SK-N-SH (cell line): ENCODE measurements around the gene SYCE1. TPM values are rescaled to one million over a fixed set of nuclear protein-coding genes. Genes with fewer than 3 reads are reported as not detected.

Experiments used
- CTCF ChIA-PET: fragments of 300-600, 350-600 bp; formaldehyde crosslinking; extraction: SDS; loops from one replicate; lab custom pipeline; 2021; lab: Yijun Ruan, JAX
- POLR2A ChIA-PET: fragments of 350-600 bp; sonication (Branson Sonifier 250); formaldehyde crosslinking; extraction: SDS; loops from one replicate; lab custom pipeline; 2020; ENCODE audit warnings: antibody characterized with exemption, inconsistent platforms; lab: Yijun Ruan, JAX
- DNase-seq: peaks from one replicate; pipeline ENCODE4 v3.0.0; 2012
- H2AFZ ChIP-seq: fragments of 200-600 bp; sonication (generic); 2 replicates; pipeline ENCODE4 v1.8.1; 2016; ENCODE audit warnings: antibody characterized with exemption, mild to moderate bottlenecking, low read depth
- H3F3A ChIP-seq: fragments of 200-600 bp; sonication (generic); replicated peaks from 2 replicates; pipeline ENCODE3; 2016; ENCODE audit warnings: antibody characterized with exemption, mild to moderate bottlenecking; ENCODE audit not compliant: insufficient read depth
- H3K27ac ChIP-seq, 2 experiments: fragments of 200-500 bp in 1 of 2; fragments of 200-600 bp in 1 of 2; sonication (Bioruptor generic) in 1 of 2; sonication (generic), shearing (Covaris generic) in 1 of 2; 2 replicates each; pipeline versions ENCODE4 v1.5.1 to v1.6.1; 2014 to 2016; ENCODE audit warnings: low read depth in 2 of 2, inconsistent platforms in 1 of 2, low read length in 1 of 2, mild to moderate bottlenecking in 1 of 2, mixed read lengths in 1 of 2
- H3K27me3 ChIP-seq: fragments of 200-600 bp; sonication (generic), shearing (Covaris generic); 2 replicates; pipeline ENCODE4 v1.6.1; 2016; ENCODE audit warnings: mixed run types; ENCODE audit not compliant: insufficient read depth
- H3K36me3 ChIP-seq, 2 experiments: fragments of 200-500 bp in 1 of 2; fragments of 200-600 bp in 1 of 2; sonication (Bioruptor generic) in 1 of 2; sonication (generic) in 1 of 2; replicated peaks in 1 of 2; 2 replicates each; pipeline versions ENCODE3 to v1.5.1; 2014 to 2016; ENCODE audit warnings: low read length in 1 of 2, mild to moderate bottlenecking in 1 of 2; ENCODE audit not compliant: insufficient read depth in 2 of 2, control insufficient read depth in 1 of 2
- H3K4me1 ChIP-seq, 2 experiments: fragments of 200-500 bp in 1 of 2; fragments of 200-600 bp in 1 of 2; sonication (Bioruptor generic) in 1 of 2; sonication (generic), shearing (Covaris generic) in 1 of 2; 2 replicates each; pipeline versions ENCODE4 v1.5.1 to v1.6.1; 2014 to 2016; ENCODE audit warnings: low read depth in 1 of 2, low read length in 1 of 2, mixed run types in 1 of 2; ENCODE audit not compliant: insufficient read depth in 2 of 2, control insufficient read depth in 1 of 2
- H3K4me2 ChIP-seq: fragments of 200-600 bp; sonication (generic), shearing (Covaris generic); 2 replicates; pipeline ENCODE4 v1.6.1; 2017; ENCODE audit warnings: mixed run types
- H3K4me3 ChIP-seq, 2 experiments: fragments of 200-500 bp in 1 of 2; fragments of 200-600 bp in 1 of 2; sonication (Bioruptor generic) in 1 of 2; sonication (generic), shearing (Covaris generic) in 1 of 2; 2 replicates each; pipeline versions ENCODE4 v1.5.1 to v1.8.1; 2014 to 2016; ENCODE audit warnings: low read depth in 2 of 2, inconsistent platforms in 1 of 2, low read length in 1 of 2, mild to moderate bottlenecking in 1 of 2, mixed read lengths in 1 of 2, moderate library complexity in 1 of 2
- H3K79me2 ChIP-seq: fragments of 200-600 bp; sonication (generic); 2 replicates; pipeline ENCODE4 v1.8.1; 2017; ENCODE audit warnings: mild to moderate bottlenecking; ENCODE audit not compliant: insufficient read depth
- H3K9ac ChIP-seq: fragments of 200-600 bp; sonication (generic); 2 replicates; pipeline ENCODE4 v1.6.1; 2017; ENCODE audit warnings: mixed run types
- H3K9me2 ChIP-seq: fragments of 200-600 bp; sonication (generic); 2 replicates; pipeline ENCODE4 v1.6.1; 2017; ENCODE audit warnings: mixed run types
- H3K9me3 ChIP-seq: fragments of 200-600 bp; sonication (generic); 2 replicates; pipeline ENCODE4 v1.6.1; 2017; ENCODE audit warnings: mixed run types, mild to moderate bottlenecking, moderate library complexity
- H4K20me1 ChIP-seq: fragments of 200-600 bp; sonication (generic); 2 replicates; pipeline ENCODE4 v1.6.1; 2017; ENCODE audit warnings: mild to moderate bottlenecking, mixed run types; ENCODE audit not compliant: insufficient read depth
- CHD2 ChIP-seq: fragments of 150-350 bp; IDR thresholded peaks from 2 replicates; pipeline ENCODE4 v1.6.1; 2018; ENCODE audit warnings: low read length; ENCODE audit not compliant: partially characterized antibody
- CTCF ChIP-seq: fragments of 200-600 bp; sonication (generic); IDR thresholded peaks from 2 replicates; pipeline ENCODE4 v1.6.1; 2017; ENCODE audit warnings: antibody characterized with exemption, mild to moderate bottlenecking, moderate library complexity
- ELF1 ChIP-seq: IDR thresholded peaks from 2 replicates; pipeline ENCODE4 v1.4.0; 2012
- EP300 ChIP-seq, 2 experiments: IDR thresholded peaks; 2 replicates each; pipeline versions ENCODE4 v1.4.0 to v1.6.1; 2012; ENCODE audit warnings: borderline replicate concordance in 1 of 2, low read depth in 1 of 2, low read length in 1 of 2
- FOSL2 ChIP-seq: IDR thresholded peaks from 2 replicates; pipeline ENCODE4 v1.4.0; 2012; ENCODE audit warnings: low read depth, mild to moderate bottlenecking, moderate library complexity, borderline replicate concordance
- FOXJ3 ChIP-seq: sonication (generic); formaldehyde crosslinking; IDR thresholded peaks from 2 replicates; pipeline ENCODE4 v1.5.1; 2020; ENCODE audit warnings: mild to moderate bottlenecking, missing genetic modification reagents
- FOXM1 ChIP-seq: IDR thresholded peaks from 2 replicates; pipeline ENCODE4 v1.4.0; 2012; ENCODE audit warnings: low read depth, mild to moderate bottlenecking
- JUND ChIP-seq: IDR thresholded peaks from 2 replicates; pipeline ENCODE4 v1.4.0; 2012
- MAX ChIP-seq: IDR thresholded peaks from 2 replicates; pipeline ENCODE4 v1.4.0; 2012; ENCODE audit warnings: low read depth
- MEF2A ChIP-seq: IDR thresholded peaks from 2 replicates; pipeline ENCODE4 v1.4.0; 2012; ENCODE audit warnings: low read depth, borderline replicate concordance
- MXI1 ChIP-seq: IDR thresholded peaks from 2 replicates; pipeline ENCODE4 v1.6.1; 2012; ENCODE audit warnings: mild to moderate bottlenecking, low read depth, low read length, improper control_type of control experiment
- NRF1 ChIP-seq: IDR thresholded peaks from 2 replicates; pipeline ENCODE4 v1.6.1; 2012; ENCODE audit warnings: low read depth, mild to moderate bottlenecking, low read length
- PBX3 ChIP-seq: IDR thresholded peaks from 2 replicates; pipeline ENCODE4; 2012
- POLR2AphosphoS5 ChIP-seq: IDR thresholded peaks from 2 replicates; pipeline ENCODE4 v1.6.1; 2012; ENCODE audit warnings: low read depth, low read length
- RAD21 ChIP-seq: IDR thresholded peaks from 2 replicates; pipeline ENCODE4 v1.6.1; 2012; ENCODE audit warnings: mild to moderate bottlenecking, low read length
- RCOR1 ChIP-seq: fragments of 150-350 bp; IDR thresholded peaks from 2 replicates; pipeline ENCODE4 v1.6.1; 2017; ENCODE audit warnings: antibody characterized with exemption, low read length
- REST ChIP-seq: IDR thresholded peaks from 2 replicates; pipeline ENCODE4 v1.6.1; 2012; ENCODE audit warnings: mild to moderate bottlenecking, low read depth, low read length, moderate library complexity
- RFX5 ChIP-seq: IDR thresholded peaks from 2 replicates; pipeline ENCODE4 v1.6.1; 2012; ENCODE audit warnings: mild to moderate bottlenecking, improper control_type of control experiment, low read length
- TCF12 ChIP-seq: IDR thresholded peaks from 2 replicates; pipeline ENCODE4 v1.4.0; 2012
- USF1 ChIP-seq: IDR thresholded peaks from 2 replicates; pipeline ENCODE4 v1.4.0; 2012; ENCODE audit warnings: low read depth, borderline replicate concordance
- USF2 ChIP-seq: fragments of 150-350 bp; IDR thresholded peaks from 2 replicates; pipeline ENCODE4 v1.6.1; 2017; ENCODE audit warnings: antibody characterized with exemption, low read length, low read depth, borderline replicate concordance
- YY1 ChIP-seq: IDR thresholded peaks from 2 replicates; pipeline ENCODE4 v1.4.0; 2012; ENCODE audit warnings: low read depth, mild to moderate bottlenecking
- WGBS: methylation state at CpG from one replicate; pipeline ENCODE4 v1.1.6; 2017; ENCODE audit warnings: low lambda C conversion rate; 5-methylcytosine and 5-hydroxymethylcytosine counted together
- polyA plus RNA-seq, 3 experiments: library from polyadenylated mRNA; depleted of rRNA; stranded (reverse); fragments of >200 nt; gene quantifications; 2 replicates each; pipeline ENCODE4 v1.2.3, GENCODE V29; 2012

The SYCE1 gene
- polyA plus RNA-seq, 1 of the 3 experiments (the other 2 are of a cell fraction): not detected

GRCh38 chr10:133534417-133534816, 31.0 kb downstream of the SYCE1 start:
- H3K9me3 ChIP-seq: no peaks in the 10 kb centered on the region
- H2AFZ ChIP-seq: no peak overlapping the region
- H3K9me2 ChIP-seq: no peaks in the 10 kb centered on the region
- TF ChIP-seq YY1: no peak
- no peak for TF ChIP-seq CTCF
- no peak for TF ChIP-seq FOSL2
- no peak for TF ChIP-seq FOXJ3
- no peak for TF ChIP-seq CHD2
- no peak for TF ChIP-seq ELF1
- no peak for TF ChIP-seq JUND
- TF ChIP-seq FOXM1: no peak
- no peak for TF ChIP-seq POLR2AphosphoS5
- TF ChIP-seq MXI1: no peak
- no peak for TF ChIP-seq RCOR1
- no peak for TF ChIP-seq TCF12
- H3K27ac ChIP-seq: no peak overlapping the region
- H3K4me1 ChIP-seq: no peaks in the 10 kb centered on the region
- POLR2A ChIA-PET: no interaction called here
- no peaks in the 10 kb centered on the region for H3K36me3 ChIP-seq
- H3K4me2 ChIP-seq: no peak overlapping the region
- no peaks in the 10 kb centered on the region for H4K20me1 ChIP-seq
- no peak for DNase-seq
- H3K79me2 ChIP-seq: no peaks in the 10 kb centered on the region
- H3K9ac ChIP-seq: no peak overlapping the region
- CTCF ChIA-PET: interaction anchor here (0.6 kb wide), 1 partner anchor 97 kb away, joined by 3 read pairs; no protein-coding TSS in a partner anchor
- H3F3A ChIP-seq: no peaks in the 10 kb centered on the region
- H3K4me3 ChIP-seq: no peak overlapping the region
- peaks cover 33% of the 10 kb centered on the region; the same call in 1 of the 2 replicates for H3K27me3 ChIP-seq
- WGBS: 18% methylated on average over 2 of the region's 7 CpGs

- 2% methylated on average over 5 of the region's 7 CpGs for WGBS
- no peak for DNase-seq
- Histone ChIP-seq H3K36me3 (no peaks in the 10 kb centered on the region), H4K20me1 (no peaks in the 10 kb centered on the region), H3K4me1 (no peaks in the 10 kb centered on the region; a peak in 1 of 4 replicates), H3K4me2 (no peak overlapping the region), H2AFZ (no peak overlapping the region), H3K27me3 (peaks cover 49% of the 10 kb centered on the region; the same call in 1 of the 2 replicates), H3K9ac (no peak overlapping the region), H3K79me2 (no peaks in the 10 kb centered on the region), H3K4me3 (no peak overlapping the region), H3K27ac (no peak overlapping the region), H3K9me2 (no peaks in the 10 kb centered on the region), H3K9me3 (no peaks in the 10 kb centered on the region), H3F3A (no peaks in the 10 kb centered on the region)
- POLR2A ChIA-PET: no interaction called here
- CTCF ChIA-PET: interaction anchor here (1.1 kb wide), 1 partner anchor 203 kb away, joined by 4 read pairs; no protein-coding TSS in a partner anchor
- no peak for TF ChIP-seq NRF1
- no peak for TF ChIP-seq FOSL2
- no peak for TF ChIP-seq MAX
- TF ChIP-seq PBX3: no peak
- TF ChIP-seq REST: no peak
- no peak for TF ChIP-seq USF2
- TF ChIP-seq MEF2A: no peak
- TF ChIP-seq FOXM1: no peak
- TF ChIP-seq EP300 (IDR thresholded peaks at IDR 0.05; ENCODE audit: borderline replicate concordance in 1 of 2, low read depth in 1 of 2, low read length in 1 of 2): no peak
- TF ChIP-seq USF1: no peak
- no peak for TF ChIP-seq RFX5
- no peak for TF ChIP-seq RAD21
Measured at GRCh38 chr10:133532871-133533270, 32.5 kb downstream of the SYCE1 start.
